M059J (cell line): Measurements from ENCODE around the gene PTPN2. TPM values are rescaled to one million over a fixed set of nuclear protein-coding genes. Genes with fewer than 3 reads are reported as not detected.
"Not testable (repeated sequence)": the region's sequence is repeated elsewhere in the genome, so short reads cannot be mapped to it uniquely, and the experiment has no call there.

Source experiments
- DNase-seq: peaks from one replicate; pipeline ENCODE4 v3.0.0-alpha.2; 2012; ENCODE audit warnings: low read depth
- total RNA-seq: library from RNA; depleted of rRNA; stranded (reverse); fragments of >200 nt; shearing (Covaris generic); gene quantifications from 2 replicates; pipeline ENCODE4 v1.2.3, GENCODE V29; 2014

Gene PTPN2
- total RNA-seq, 1 experiment from 2014 or later, result 23.0 TPM

DNA sequence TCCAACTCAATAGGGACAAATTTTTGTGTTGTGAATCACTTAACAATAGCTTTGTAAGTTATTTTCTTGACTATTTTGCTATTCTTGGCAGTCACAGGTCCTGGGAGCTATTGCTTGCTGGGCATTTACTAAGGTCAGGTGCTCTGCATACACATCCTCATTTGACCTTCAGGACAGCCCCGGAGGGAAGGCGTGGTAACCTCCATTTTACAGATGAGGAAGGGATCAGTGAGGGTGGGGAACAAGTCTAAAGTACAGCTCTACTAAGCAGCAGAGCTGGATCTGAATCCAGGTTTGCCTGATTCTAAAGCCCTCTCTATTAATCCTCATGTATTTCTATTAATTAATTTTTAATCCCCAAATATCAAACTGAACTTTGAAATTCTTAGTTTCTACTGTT lies 58.8 kb downstream of the PTPN2 start:
- DNase-seq, result no peak

DNA sequence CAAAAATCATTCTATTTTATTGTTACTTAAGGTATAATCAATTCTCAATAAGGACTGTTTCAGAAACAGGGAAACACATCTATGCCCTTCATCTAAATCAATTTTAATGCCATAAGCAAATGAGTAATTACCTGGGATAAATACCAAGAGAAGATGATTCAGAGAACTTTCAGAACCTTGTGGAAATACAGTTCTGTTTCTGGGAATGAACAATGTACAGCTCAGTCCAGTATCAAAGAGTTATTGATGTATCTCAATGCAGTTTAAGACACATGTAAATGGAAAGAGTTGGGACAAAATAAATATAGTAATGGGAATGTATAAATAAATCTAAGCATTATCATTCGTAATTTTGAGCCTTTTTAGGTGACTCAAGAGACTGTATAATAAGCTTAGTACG lies 60.1 kb downstream of the PTPN2 start:
- DNase-seq, result no peak

DNA sequence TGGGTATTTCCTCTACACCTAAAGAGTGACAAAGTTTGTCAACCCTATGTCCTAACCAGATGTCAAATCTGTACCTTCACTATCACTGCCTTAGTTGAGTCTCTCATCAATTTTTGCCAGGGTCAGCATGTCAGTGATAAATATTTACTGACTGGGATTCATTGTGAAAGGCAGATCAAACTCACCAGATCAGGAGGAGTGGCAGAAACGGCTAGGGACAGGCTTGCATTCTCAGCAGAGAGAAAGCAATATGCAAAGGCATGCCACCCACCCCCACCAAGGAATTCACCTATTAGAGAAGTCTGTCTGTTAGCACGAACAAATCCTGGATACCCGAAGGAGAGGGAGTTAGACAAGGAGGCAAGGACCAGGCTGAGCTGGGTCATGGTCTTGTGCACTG lies 62.6 kb downstream of the PTPN2 start:
- DNase-seq, result no peak

DNA sequence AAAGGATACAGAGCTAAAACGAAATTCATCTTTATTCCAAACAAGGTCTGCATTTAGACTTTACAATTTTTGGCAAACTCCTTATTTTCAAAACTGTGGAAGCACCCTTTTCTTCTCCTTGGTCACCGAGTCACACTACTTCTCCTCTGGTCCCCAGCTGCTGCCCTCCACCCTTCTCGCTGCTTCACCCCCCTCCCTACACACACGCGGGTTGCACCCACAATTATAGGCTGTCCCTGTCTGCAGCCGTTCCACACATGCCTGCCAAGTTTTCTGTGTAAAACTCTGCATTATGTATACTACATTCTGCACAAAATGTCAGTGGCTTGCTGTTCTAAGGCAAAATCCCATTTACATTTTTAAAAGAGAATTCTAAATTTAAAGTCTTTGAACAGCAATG lies 63.5 kb downstream of the PTPN2 start:
- DNase-seq, result no peak

DNA sequence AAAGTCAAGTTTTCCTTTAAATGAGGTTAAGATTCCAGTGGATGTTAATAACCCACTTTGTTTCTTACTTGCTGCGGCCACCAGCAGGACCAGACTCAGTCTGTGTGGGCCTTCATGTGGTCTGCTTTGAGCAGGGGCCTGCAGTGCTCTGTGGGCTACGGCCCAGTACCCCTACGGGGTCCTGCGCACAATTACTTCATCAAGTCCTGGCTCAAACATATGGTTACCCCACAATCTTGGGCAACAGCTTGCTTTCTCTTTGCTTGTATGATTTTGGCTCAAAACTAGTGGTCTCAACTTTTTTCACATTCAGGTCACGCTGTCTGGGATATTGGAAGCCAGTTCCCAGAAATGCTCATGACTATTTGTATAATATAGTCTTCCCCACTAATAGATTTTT lies 64.2 kb downstream of the PTPN2 start:
- no peak for DNase-seq

DNA sequence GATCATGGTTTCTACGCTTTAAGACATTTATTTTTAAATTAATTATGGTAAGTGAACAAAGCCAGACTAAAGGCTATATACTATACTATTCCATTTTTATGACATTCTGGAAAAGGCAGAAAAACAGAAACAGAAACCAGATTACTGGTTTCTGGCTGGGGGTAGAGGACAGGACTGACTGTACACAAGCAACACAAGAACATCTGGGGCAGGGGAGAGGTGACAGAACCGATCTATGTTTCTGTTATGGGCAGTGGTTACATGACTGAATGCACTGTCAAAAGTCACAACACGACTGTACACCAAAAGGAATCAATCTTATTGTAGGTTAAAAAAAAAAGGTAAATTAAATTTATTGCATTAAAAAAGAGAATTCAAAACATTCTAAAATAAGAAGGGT lies 64.7 kb downstream of the PTPN2 start:
- DNase-seq, result no peak

- no peak for DNase-seq
These were observed 65.8 kb downstream of the PTPN2 start for GRCh38 chr18:12818243-12818642.

- DNase-seq, result no peak
These were observed 67.6 kb downstream of the PTPN2 start for GRCh38 chr18:12816451-12816850.

- DNase-seq, result peak; percentile 67
These were observed 72.7 kb downstream of the PTPN2 start for GRCh38 chr18:12811191-12811950.

GRCh38 chr18:12803069-12803936 lies 80.7 kb downstream of the PTPN2 start:
- peak; percentile 27 for DNase-seq

GRCh38 chr18:12802538-12802937 lies 81.5 kb downstream of the PTPN2 start:
- DNase-seq, result no peak

GRCh38 chr18:12796448-12796847 lies 87.6 kb downstream of the PTPN2 start:
- DNase-seq, result no peak

GRCh38 chr18:12791610-12792009 lies 92.4 kb downstream of the PTPN2 start:
- DNase-seq, result no peak

GRCh38 chr18:12786669-12787068 lies 97.4 kb downstream of the PTPN2 start:
- DNase-seq, result no peak

- DNase-seq, result no peak
These were observed 100.5 kb downstream of the PTPN2 start for GRCh38 chr18:12783524-12783923.

DNA sequence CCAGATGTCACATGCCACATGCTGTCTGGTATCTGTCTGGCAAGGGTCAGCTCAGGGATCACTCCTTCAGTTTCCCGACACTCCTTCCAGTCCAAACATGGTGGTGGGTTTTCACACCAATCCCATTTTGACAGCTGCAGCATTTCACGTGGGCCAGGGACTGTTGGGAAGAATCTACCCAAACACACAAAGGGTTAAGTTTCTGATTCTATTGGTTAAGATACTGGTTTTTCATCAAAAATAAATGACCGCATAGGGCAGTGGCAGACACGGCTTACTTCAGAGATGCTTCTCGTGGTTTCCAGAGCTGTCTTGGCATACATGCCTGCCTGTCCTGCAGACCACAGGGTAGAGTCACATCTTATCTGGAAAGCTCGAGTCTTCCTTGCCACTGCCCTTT lies 101.5 kb downstream of the PTPN2 start:
- DNase-seq, result no peak

DNA sequence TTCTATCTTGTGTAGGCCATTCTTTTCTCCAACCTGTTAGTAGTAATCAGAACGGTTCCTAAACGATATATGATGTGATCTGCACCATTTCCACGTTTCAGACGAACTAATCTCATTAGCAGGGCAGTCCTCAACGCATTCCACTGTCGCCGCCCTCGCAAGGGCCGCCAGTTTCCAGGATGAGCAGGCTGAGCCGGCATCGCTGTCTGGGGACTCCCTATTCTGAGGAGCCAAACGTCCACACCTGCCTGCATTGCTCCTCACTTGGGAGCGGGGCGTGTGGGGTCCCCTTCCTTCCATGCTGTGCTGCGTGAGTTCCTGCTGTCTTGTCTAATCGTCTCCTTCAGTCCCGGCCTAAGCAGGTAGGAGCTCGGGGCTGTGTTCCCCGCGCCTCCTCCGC lies 104.6 kb downstream of the PTPN2 start:
- DNase-seq, result no peak

DNA sequence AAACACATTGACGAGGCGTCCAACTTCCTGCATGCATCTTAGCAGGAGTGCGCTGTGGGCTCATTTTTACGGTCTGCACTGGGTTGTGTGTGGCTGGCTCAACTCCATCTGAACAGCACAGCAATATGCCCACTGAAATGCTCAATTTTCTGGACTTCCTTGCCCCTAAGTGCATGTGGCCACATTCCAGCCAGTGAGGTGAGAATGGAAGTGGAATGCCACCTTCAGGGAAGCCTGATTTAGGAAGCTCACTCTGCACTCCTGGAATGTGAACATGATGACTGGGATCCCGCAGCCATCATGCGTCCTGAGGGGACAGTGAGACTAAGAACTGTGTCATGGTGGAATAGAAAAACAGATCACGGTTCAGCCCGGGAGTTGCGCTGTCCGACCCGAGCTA lies 105.0 kb downstream of the PTPN2 start:
- no peak for DNase-seq

GRCh38 chr18:12777500-12777944 lies 106.5 kb downstream of the PTPN2 start:
- DNase-seq, result no peak

GRCh38 chr18:12776821-12777471 lies 107.1 kb downstream of the PTPN2 start:
- DNase-seq, result no peak

- DNase-seq, result not testable (repeated sequence)
These were observed 107.6 kb downstream of the PTPN2 start for GRCh38 chr18:12776415-12776814.

- DNase-seq, result no peak
These were observed 109.1 kb downstream of the PTPN2 start for GRCh38 chr18:12774982-12775381.

GRCh38 chr18:12773369-12773768 lies 110.7 kb downstream of the PTPN2 start:
- no peak for DNase-seq
